Measurements from ENCODE around the gene TSPAN14.

GRCh38 chr10:80444646-80445319 lies 9.3 kb upstream of the TSPAN14 start:
- peak; percentile 46 to 83 (median 69) for TF ChIP-seq CTCF (IDR thresholded peaks at IDR 0.05)
- no peak for TF ChIP-seq POLR2A (IDR thresholded peaks at IDR 0.05)
